22Rv1 (cell line): ENCODE measurements around the gene ARPC5L.

Experiments
- CTCF ChIP-seq: fragments of 450-650 bp; IDR thresholded peaks from 2 replicates; pipeline ENCODE4 v1.5.1; 2017; ENCODE audit warnings: mild to moderate bottlenecking
- ZFX ChIP-seq: fragments of 450-650 bp; IDR thresholded peaks from 2 replicates; pipeline ENCODE4 v1.6.1; 2017; ENCODE audit warnings: antibody characterized with exemption, borderline replicate concordance

GRCh38 chr9:124813041-124813440, 48.9 kb upstream of the ARPC5L start:
- TF ChIP-seq CTCF (no peak), ZFX (no peak)
